GM10266 (cell line): ENCODE data around the gene EML6.
"Not testable (repeated sequence)": the region's sequence is repeated elsewhere in the genome, so short reads cannot be mapped to it uniquely, and the experiment has no call there.

ENCODE experiments used
- DNase-seq: peaks from one replicate; pipeline ENCODE4 v3.0.0; 2012; ENCODE audit errors: extremely low spot score
- TF ChIP-seq, protein P1 (sequence below): IDR thresholded peaks from 2 replicates; pipeline ENCODE4 v1.5.1; 2012; ENCODE audit warnings: mild to moderate bottlenecking, low read depth; ENCODE audit not compliant: control insufficient read depth, insufficient read depth; ENCODE audit errors: missing control alignments

EML6 gene

DNA sequence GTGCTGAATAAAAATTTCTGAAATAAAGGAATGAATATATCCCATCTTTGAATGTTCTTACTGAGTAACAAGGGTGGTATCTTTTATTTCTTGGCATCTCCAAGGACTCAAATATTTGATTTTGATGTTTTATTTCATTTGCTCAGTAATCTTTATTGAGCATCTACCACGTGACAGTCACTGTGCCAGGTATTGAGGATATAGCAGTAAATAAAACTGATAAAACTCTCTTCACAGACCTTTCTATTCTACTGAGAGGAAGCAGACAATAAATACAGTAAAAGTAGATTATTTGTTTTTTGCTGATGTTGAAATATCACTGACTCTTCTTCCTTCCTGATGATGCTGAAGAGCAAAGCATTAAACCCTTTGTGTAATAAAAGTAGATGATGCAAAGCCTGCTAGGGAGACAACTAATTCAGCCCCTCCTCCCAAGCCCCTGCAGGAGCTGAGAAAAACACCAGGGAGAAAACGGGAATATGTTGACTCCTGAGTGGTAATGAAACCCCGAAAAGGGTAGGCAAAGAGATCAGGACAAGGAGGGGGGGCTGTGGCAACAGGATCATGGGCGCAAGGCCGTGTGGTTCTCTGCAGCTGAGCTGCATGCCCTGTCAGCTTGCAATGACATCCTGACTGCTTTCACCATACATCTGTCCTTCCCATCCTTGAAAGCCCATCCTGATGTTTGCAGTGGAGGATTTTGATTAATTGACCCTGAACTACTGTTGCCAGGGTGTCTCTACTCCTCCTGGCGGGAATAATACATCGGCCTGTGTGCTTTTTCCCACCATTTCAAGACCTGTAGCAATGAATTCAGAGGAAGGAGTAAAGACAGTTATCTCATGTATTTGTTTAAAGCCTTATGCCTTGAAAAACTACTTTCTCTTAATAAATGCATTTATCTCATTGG, 117.4 kb downstream of the EML6 start:
- DNase-seq = no peak
- TF ChIP-seq, protein P1, sequence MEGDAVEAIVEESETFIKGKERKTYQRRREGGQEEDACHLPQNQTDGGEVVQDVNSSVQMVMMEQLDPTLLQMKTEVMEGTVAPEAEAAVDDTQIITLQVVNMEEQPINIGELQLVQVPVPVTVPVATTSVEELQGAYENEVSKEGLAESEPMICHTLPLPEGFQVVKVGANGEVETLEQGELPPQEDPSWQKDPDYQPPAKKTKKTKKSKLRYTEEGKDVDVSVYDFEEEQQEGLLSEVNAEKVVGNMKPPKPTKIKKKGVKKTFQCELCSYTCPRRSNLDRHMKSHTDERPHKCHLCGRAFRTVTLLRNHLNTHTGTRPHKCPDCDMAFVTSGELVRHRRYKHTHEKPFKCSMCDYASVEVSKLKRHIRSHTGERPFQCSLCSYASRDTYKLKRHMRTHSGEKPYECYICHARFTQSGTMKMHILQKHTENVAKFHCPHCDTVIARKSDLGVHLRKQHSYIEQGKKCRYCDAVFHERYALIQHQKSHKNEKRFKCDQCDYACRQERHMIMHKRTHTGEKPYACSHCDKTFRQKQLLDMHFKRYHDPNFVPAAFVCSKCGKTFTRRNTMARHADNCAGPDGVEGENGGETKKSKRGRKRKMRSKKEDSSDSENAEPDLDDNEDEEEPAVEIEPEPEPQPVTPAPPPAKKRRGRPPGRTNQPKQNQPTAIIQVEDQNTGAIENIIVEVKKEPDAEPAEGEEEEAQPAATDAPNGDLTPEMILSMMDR = no peak

DNA sequence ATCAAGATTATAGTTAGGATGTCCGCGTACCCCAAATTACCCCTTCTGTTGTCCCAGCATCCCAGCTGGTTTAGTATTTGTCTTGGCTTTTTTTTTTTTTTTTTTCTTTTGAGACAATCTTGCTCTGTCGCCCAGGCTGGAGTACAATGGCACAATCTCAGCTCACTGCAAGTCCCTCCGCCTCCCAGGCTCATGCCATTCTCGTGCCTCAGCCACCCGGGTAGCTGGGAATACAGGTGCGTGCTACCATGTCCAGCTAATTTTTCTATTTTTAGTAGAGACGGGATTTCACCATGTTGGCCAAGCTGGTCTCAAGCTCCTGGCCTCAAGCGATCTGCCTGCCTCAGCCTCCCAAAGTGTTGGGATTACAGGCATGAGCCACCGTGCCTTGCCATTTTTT, 118.0 kb downstream of the EML6 start:
- DNase-seq = not testable (repeated sequence)

DNA sequence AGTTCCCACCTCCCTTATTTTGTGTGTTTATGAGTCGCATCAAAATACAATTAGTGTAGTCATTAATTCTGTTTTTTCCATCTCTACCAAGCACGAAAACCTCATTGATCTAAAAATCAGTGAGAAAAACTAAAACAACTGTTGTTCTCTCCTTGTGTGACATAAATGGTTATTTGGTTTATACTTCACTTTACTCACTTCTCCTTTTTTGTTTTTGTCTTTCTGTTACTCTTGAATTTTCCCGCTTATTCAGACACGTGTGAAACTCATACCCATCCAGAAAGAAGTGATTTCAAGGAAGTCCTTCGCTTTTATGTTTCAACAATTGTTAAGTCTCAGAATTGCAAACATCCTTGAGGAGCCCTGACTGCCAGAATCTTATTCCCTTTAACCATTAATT, 121.6 kb downstream of the EML6 start:
- no peak for DNase-seq
- TF ChIP-seq, protein P1 = no peak

DNA sequence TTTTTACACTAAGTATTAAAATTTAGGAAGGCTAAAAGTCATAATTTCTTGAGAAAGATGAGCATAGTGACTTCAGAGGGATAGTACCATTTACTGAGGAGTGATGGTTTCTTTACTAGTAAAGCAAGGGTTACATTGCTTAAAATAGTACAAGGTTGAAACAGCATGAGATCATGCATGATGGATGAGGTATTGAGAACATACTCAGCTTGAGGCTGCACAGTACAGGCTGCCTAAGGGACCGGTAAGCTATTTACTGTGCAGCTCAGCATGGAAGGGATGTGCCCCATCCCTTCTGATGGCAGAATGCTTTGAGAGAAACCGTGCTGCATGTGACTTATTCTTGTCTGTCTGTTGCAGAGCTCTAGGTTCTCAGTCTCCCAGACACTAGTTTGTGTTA, 122.1 kb downstream of the EML6 start:
- DNase-seq = peak; percentile 22
- TF ChIP-seq, protein P1 = no peak

DNA sequence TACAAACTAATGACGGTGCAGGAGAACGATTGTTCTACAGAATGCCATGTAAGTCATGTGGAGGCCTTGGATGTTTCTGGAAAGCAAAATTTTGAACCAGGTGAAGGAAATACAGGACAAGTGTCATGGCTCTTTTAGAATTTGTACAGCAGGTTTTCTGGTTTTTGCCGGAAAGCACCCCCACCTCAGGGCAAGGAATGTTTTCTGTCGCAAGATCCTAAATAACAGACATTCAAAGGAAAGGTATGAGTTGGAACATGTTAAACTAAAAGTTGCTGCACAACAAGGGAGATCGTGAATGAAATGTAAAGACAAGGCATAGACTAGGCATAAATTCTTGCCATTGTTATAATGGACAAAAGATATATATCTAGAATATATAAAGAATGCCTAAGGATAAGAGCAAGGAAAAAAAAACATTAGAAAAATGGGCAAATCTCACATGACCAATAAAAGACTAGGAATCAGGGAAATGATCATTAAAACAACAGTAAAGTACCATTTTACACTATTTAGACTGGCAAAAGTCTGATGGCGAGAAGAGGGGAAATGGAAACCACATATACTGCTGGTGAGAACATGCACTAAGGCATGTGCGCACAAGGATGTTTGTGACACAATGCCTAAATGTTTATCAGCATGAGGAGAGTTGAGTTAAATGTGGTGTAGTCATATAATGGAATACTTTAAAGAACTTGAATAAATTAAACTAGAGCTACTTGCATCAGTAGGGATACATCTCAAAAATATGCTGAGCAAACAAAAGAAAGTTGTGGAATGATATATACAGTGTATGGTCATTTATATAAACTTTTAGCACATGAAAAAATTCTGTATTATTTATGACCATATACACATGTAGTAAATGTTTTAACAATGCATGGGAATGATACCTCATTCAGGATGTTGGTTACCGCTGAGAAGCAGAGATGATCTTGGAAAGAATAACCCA, 127.0 kb downstream of the EML6 start:
- DNase-seq = no peak
- TF ChIP-seq, protein P1 = no peak

DNA sequence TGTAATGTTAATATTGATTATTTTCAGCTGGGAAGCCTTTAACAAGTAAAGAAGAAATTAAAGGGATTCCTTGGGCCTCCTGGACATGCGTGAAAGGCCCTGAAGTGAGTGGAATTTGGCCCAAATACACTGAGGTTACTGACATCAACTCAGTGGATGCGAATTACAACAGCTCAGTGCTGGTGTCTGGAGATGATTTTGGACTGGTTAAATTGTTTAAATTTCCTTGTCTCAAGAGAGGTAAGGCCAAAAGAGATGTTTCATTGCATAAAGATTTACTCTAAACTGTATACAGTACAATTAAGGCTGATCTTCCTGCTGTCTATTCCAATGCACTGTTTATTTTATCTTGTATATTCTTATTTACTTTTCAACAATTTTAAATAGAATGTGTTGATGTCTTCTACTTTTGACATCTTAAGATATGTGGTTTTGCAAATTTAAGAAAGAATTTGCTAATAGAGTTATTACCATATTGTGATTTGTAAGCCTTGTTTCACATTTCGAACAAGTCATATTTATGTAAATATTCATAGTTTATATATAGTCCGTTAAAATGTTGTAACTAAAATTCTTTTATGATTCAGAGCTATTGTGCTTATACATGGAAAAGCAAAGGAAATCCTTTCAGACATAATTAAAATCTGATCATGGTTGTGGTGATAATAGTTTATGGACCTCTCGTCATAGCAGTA, 130.3 kb downstream of the EML6 start:
- TF ChIP-seq, protein P1 = no peak
- DNase-seq = no peak

DNA sequence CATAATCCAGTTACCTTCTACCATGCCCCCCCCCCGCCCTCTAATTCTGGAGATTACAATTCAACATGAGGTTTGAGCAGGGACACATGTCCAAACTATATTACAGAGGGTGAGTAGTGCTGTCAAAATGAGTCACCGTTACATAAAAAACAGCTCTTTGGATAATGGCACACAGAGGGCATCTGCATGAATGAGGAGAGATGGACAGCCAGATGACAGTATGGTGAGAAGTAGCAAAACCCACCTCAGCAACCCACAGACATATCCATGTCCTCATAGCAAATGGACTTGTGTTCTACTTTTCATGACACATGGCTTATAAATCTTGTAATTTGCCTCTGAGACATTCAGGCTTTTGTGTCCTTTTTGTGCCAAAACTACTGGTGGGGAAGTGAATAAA, 132.0 kb downstream of the EML6 start:
- no peak for DNase-seq
- TF ChIP-seq, protein P1 = no peak
